Gastrocnemius medialis (tissue), 4 donors: ENCODE data around the gene TUBA3D.
"Not testable (repeated sequence)": the region's sequence is repeated elsewhere in the genome, so short reads cannot be mapped to it uniquely, and the experiment has no call there.

ENCODE experiments used
- CTCF ChIP-seq, 5 experiments: fragments of 450-650 bp in 3 of 5; fragments of 200-600 bp in 2 of 5; sonication (generic) in 2 of 5; IDR thresholded peaks in 4 of 5; conservative IDR thresholded peaks in 1 of 5; 1 replicate in 4 of 5; 2 replicates in 1 of 5; pipeline ENCODE4 v1.5.1; 2016 to 2019; ENCODE audit warnings: antibody characterized with exemption in 5 of 5, mild to moderate bottlenecking in 3 of 5, moderate library complexity in 3 of 5
- POLR2A ChIP-seq, 2 donors: fragments of 450-650 bp; IDR thresholded peaks; one replicate each; pipeline ENCODE4 v1.6.1; 2017; ENCODE audit warnings: antibody characterized with exemption in 2 of 2, mild to moderate bottlenecking in 2 of 2, moderate library complexity in 2 of 2

- not testable (repeated sequence) for TF ChIP-seq CTCF (IDR thresholded peaks at IDR 0.05 in 4 of 5, conservative IDR thresholded peaks at IDR 0.05 in 1 of 5); POLR2A (IDR thresholded peaks at IDR 0.05)
These were observed 3.0 kb downstream of the TUBA3D start for GRCh38 chr2:131478850-131479461.
